AG08395 (cell line): Measurements from ENCODE around the gene TINAG.

Experiments
- DNase-seq: peaks from one replicate; pipeline ENCODE4 v3.0.0; 2012; ENCODE audit warnings: mixed read lengths, low spot score

Gene TINAG

DNA sequence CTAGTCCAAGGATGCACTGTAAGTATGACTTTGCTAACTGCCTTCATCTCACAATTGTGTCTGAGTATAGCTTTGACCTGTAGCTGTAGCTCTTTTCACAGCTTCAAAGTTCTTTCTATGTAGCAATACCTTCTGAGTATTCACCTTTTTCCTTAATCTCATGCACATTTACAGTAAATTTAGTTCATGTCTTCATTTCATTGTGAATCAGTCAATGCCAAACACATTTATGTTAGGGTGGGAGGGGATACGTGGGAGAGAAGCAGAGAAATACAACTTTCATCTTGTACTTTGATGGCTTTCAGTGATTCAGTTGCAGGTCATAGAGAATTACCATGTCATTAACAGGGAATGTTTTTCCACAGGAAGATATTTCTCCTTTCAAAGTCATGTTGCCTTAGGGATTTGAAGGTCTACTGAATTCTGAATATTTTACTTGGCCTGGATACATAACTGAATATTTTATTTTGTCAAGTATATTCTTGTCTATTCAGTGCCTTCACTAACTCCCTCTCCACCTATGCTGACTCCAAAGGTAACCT, 119.2 kb downstream of the TINAG start:
- no peak for DNase-seq

DNA sequence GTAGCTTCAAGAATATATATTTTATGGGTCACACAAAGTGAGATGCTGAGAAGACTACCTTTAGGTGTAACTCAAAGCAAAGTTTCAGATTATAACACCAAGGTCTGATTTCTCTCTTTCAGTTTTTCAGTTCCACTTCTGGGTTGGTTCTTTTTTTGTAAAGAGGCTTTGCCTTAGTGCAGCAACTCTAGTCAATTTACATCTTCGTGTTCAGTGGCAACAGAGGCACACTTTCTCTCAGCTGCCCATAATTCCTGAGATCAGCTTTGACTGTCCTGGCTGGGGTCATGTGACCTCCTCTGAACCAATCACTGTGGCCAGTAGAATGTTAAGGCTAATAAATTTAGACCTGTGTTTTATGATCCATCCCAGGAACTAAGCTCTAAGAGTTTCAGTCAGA, 120.2 kb downstream of the TINAG start:
- no peak for DNase-seq

DNA sequence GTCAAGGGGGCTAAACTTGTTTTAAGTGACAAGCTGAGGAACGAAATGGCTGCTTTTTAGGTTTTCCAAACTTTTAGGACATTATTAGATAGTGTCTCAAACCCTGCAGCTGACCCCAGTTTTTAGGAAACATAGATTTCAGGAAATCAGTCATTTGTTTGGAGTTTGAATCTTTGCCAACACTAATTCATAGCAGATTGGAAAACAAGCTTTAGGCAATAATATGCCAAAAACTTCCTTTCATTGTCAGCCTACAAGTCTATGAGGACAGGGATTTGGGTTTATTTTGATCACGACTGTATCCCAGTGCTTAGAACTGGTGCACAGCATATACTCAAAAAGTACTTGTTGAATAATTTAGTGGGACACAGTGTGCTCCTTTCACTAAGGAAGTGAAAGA, 123.2 kb downstream of the TINAG start:
- DNase-seq = peak; percentile 8
